Measurements from ENCODE around the gene SEMA3G.

The SEMA3G gene

DNA sequence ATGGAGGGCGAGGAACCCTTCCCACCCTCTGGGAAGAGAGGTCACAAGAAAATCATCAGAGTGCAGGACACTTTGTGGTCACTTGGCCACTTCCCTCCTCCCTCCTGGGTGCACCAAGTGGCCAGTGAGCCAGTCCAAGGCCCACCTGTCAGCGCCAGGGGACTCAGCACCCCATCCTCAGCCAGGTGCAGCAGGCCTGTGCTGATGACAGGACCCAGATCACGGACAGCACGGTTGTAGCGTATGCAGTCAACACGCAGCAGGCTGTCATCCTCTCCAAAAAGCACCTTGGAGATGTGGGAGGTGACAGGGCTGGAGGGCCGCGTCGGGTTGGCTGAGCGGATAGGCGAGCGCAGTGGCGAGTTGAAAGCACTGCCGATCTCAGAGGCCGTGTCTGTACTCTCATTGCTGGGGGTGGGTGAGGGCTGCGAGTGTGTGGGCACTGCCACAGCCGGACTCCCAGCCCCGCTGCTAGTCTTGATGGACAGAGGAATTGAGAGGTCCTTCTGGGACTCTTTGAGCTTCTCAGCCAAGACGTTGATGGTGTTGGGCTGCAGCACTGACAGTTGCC lies 41.5 kb downstream of the SEMA3G start:
- Mint-ChIP-seq H3K27me3 (ENCODE audit: low read depth, poor library complexity) (no peaks in the 10 kb centered on the region), H3K36me3 (ENCODE audit: low read depth) (peaks cover 43% of the 10 kb centered on the region), H3K4me1 (peaks cover 5% of the 10 kb centered on the region), H3K4me3 (no peak overlapping the region), H3K9me3 (no peaks in the 10 kb centered on the region), H3K27ac (no peak overlapping the region)
- TF ChIP-seq CTCF (IDR thresholded peaks at IDR 0.05): no peak
- no peak for DNase-seq

DNA sequence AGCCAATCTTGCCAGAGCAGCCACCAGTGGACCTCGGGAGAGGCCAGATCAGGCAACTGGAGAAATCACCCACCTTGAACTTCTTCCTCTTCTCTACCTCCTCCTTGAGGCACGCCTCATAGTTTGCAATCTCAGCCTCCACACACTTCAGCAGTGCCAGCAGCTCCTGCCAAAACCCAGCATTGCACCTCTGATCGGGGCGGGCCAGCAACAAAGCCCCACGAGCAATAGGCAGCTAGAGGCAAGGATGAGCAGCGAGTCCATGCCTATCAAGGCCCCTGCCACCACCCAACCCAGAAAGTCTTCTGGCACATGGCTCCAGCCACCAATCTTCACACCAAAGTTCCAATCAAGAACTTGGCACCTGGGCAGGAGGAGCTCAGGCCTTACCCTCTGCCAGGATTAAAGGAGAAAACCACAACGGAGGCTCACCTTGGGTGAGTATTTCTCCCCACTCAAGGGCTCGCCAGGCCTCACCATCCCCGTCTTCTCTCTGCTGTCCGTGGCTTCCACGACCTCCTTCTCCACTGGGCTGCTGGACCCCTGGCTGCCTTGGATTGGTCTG lies 42.1 kb downstream of the SEMA3G start:
- Mint-ChIP-seq H3K27me3 (ENCODE audit: low read depth, poor library complexity) (no peaks in the 10 kb centered on the region), H3K4me3 (no peak overlapping the region)

GRCh38 chr3:52402101-52402521 lies 42.8 kb downstream of the SEMA3G start:
- TF ChIP-seq CTCF (IDR thresholded peaks at IDR 0.05): no peak
- Mint-ChIP-seq H3K4me3 (no peak overlapping the region), H3K27ac (no peak overlapping the region), H3K36me3 (ENCODE audit: low read depth) (peaks cover 34% of the 10 kb centered on the region), H3K27me3 (ENCODE audit: low read depth, poor library complexity) (peaks cover 3% of the 10 kb centered on the region), H3K9me3 (no peaks in the 10 kb centered on the region), H3K4me1 (no peaks in the 10 kb centered on the region)
- DNase-seq: no peak

More for the DNA sequence above, 42.1 kb downstream of the SEMA3G start:
- no peak for TF ChIP-seq CTCF (IDR thresholded peaks at IDR 0.05)
- H3K36me3 Mint-ChIP-seq (ENCODE audit: low read depth): peaks cover 38% of the 10 kb centered on the region
- H3K4me1 Mint-ChIP-seq: no peaks in the 10 kb centered on the region
- no peak overlapping the region for H3K27ac Mint-ChIP-seq
- DNase-seq: no peak
- H3K9me3 Mint-ChIP-seq: no peaks in the 10 kb centered on the region

GRCh38 chr3:52401551-52401950 lies 43.4 kb downstream of the SEMA3G start:
- Mint-ChIP-seq H3K4me1 (no peaks in the 10 kb centered on the region), H3K4me3 (no peak overlapping the region), H3K36me3 (ENCODE audit: low read depth) (peaks cover 29% of the 10 kb centered on the region), H3K27me3 (ENCODE audit: low read depth, poor library complexity) (peaks cover 4% of the 10 kb centered on the region), H3K27ac (no peak overlapping the region), H3K9me3 (no peaks in the 10 kb centered on the region)
- no peak for TF ChIP-seq CTCF (IDR thresholded peaks at IDR 0.05)
- no peak for DNase-seq

DNA sequence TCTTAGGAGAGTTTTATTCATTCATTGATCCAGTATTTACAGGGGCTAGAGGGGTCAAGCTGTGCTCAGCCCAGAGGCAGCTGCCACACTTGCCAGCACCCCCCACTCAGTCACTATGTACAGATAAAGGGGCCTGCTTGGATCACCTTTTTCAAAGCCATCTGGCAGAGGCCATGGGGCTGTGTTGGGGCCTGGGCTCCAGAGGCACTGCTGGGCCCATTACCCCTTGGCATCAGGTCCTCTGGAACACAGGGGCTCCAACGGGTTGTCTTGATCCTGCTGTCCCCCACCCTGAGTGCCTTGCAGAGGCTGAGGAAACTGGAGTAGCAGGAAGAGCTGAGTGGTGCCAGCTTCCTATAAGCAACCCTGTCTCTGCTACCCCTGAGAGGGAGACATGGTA lies 43.9 kb downstream of the SEMA3G start:
- H3K4me3 Mint-ChIP-seq: no peak overlapping the region
- no peak for TF ChIP-seq CTCF (IDR thresholded peaks at IDR 0.05)
- peaks cover 29% of the 10 kb centered on the region for H3K36me3 Mint-ChIP-seq (ENCODE audit: low read depth)
- DNase-seq: no peak
- no peaks in the 10 kb centered on the region for H3K9me3 Mint-ChIP-seq
- H3K27ac Mint-ChIP-seq: peak overlapping the region; percentile 88
- H3K4me1 Mint-ChIP-seq: no peaks in the 10 kb centered on the region
- peaks cover 4% of the 10 kb centered on the region for H3K27me3 Mint-ChIP-seq (ENCODE audit: low read depth, poor library complexity)

- no peak for TF ChIP-seq CTCF (IDR thresholded peaks at IDR 0.05)
- H3K4me1 Mint-ChIP-seq: no peaks in the 10 kb centered on the region
- peaks cover 7% of the 10 kb centered on the region for H3K27me3 Mint-ChIP-seq (ENCODE audit: low read depth, poor library complexity)
- H3K9me3 Mint-ChIP-seq: no peaks in the 10 kb centered on the region
- H3K4me3 Mint-ChIP-seq: no peak overlapping the region
- no peak for DNase-seq
- peaks cover 27% of the 10 kb centered on the region for H3K36me3 Mint-ChIP-seq (ENCODE audit: low read depth)
- no peak overlapping the region for H3K27ac Mint-ChIP-seq
These were observed 44.6 kb downstream of the SEMA3G start for GRCh38 chr3:52400275-52400793.
